Stimulated activated CD8-positive, alpha-beta memory T cell treated with anti-CD3 and anti-CD28 coated beads, Interleukin-4, amount 100 ng/mL, for 48 hours (primary cell): ENCODE data around the gene SPINK14.

ENCODE experiments used
- DNase-seq: peaks from one replicate; pipeline ENCODE4 v3.0.0-alpha.2; 2020

Gene SPINK14

GRCh38 chr5:148202531-148203203 is 34.3 kb downstream of the SPINK14 start, which contains the start of gene SPINK6:
TSS of gene SPINK6 (plus strand) at chr5:148203042. CDS start at chr5:148203097, 55 bp downstream.
- no peak for DNase-seq

- DNase-seq: no peak
Observed at GRCh38 chr5:148205044-148205806, 36.9 kb downstream of the SPINK14 start.

- no peak for DNase-seq
Observed at GRCh38 chr5:148205865-148206264, 37.5 kb downstream of the SPINK14 start.

GRCh38 chr5:148206620-148207019 is 38.3 kb downstream of the SPINK14 start:
- no peak for DNase-seq

- DNase-seq: no peak
Observed at GRCh38 chr5:148208226-148208625, 39.9 kb downstream of the SPINK14 start.

- no peak for DNase-seq
Observed at GRCh38 chr5:148209151-148209770, 40.9 kb downstream of the SPINK14 start.

GRCh38 chr5:148214665-148215185 is 46.4 kb downstream of the SPINK14 start:
- no peak for DNase-seq

- DNase-seq: no peak
Observed at GRCh38 chr5:148221508-148221907, 53.2 kb downstream of the SPINK14 start.

GRCh38 chr5:148224117-148224742 is 55.9 kb downstream of the SPINK14 start:
- DNase-seq: no peak
